Suprapubic skin (tissue), 3 donors: ENCODE data around the gene STRIT1.

Experiments
- CTCF ChIP-seq, 2 donors: fragments of 200-600 bp in 1 of 2; fragments of 450-650 bp in 1 of 2; sonication (generic) in 1 of 2; IDR thresholded peaks; one replicate each; pipeline ENCODE4 v1.5.1; 2016 to 2019; ENCODE audit warnings: antibody characterized with exemption in 2 of 2, mild to moderate bottlenecking in 1 of 2, moderate library complexity in 1 of 2
- POLR2A ChIP-seq, 2 donors: fragments of 450-650 bp; IDR thresholded peaks; one replicate each; pipeline ENCODE4 v1.6.1; 2017; ENCODE audit warnings: antibody characterized with exemption in 2 of 2, mild to moderate bottlenecking in 2 of 2, moderate library complexity in 2 of 2

GRCh38 chr3:155316426-155316825, 22.9 kb upstream of the STRIT1 start:
- TF ChIP-seq POLR2A (IDR thresholded peaks at IDR 0.05) (no peak), CTCF (IDR thresholded peaks at IDR 0.05) (no peak)
